KMS-11 (cell line): ENCODE measurements around the gene RBM34.

ENCODE experiments used
- H2AFZ ChIP-seq: fragments of 200-600 bp; sonication (generic); 2 replicates; pipeline ENCODE4 v1.6.1; 2016; ENCODE audit warnings: antibody characterized with exemption, mixed run types, low read depth
- H3K27ac ChIP-seq: fragments of 200-600 bp; sonication (generic); 2 replicates; pipeline ENCODE4 v1.6.1; 2016; ENCODE audit warnings: mild to moderate bottlenecking, mixed run types
- H3K27me3 ChIP-seq: fragments of 200-600 bp; sonication (generic); 2 replicates; pipeline ENCODE4 v1.6.1; 2017; ENCODE audit warnings: mild to moderate bottlenecking, low read depth, mixed run types, moderate library complexity; ENCODE audit not compliant: insufficient read depth
- H3K36me3 ChIP-seq: fragments of 200-600 bp; sonication (generic); 2 replicates; pipeline ENCODE4 v1.6.1; 2017; ENCODE audit warnings: mild to moderate bottlenecking, mixed run types; ENCODE audit not compliant: insufficient read depth
- H3K4me1 ChIP-seq: fragments of 200-600 bp; sonication (generic); 2 replicates; pipeline ENCODE4 v1.6.1; 2016; ENCODE audit warnings: mild to moderate bottlenecking, low read depth, mixed run types; ENCODE audit not compliant: poor library complexity, severe bottlenecking
- H3K4me2 ChIP-seq: fragments of 200-600 bp; sonication (generic); 2 replicates; pipeline ENCODE4 v1.7.0; 2016; ENCODE audit warnings: mild to moderate bottlenecking, mixed run types
- H3K4me3 ChIP-seq: fragments of 200-600 bp; sonication (generic); IDR thresholded peaks from 2 replicates; pipeline ENCODE4 v1.6.1; 2017; ENCODE audit warnings: low read depth, low read length, mixed read lengths; ENCODE audit not compliant: insufficient read depth
- H3K79me2 ChIP-seq: fragments of 200-600 bp; sonication (generic); 2 replicates; pipeline ENCODE4 v1.6.1; 2016; ENCODE audit warnings: low read depth, mixed run types; ENCODE audit not compliant: insufficient read depth
- H3K9ac ChIP-seq: fragments of 200-600 bp; sonication (generic); 2 replicates; pipeline ENCODE4 v1.6.1; 2016; ENCODE audit warnings: mild to moderate bottlenecking, mixed run types
- H4K20me1 ChIP-seq: fragments of 200-600 bp; sonication (generic); 2 replicates; pipeline ENCODE4 v1.6.1; 2016; ENCODE audit warnings: mild to moderate bottlenecking, mixed run types; ENCODE audit not compliant: insufficient read depth
- CTCF ChIP-seq: fragments of 200-600 bp; sonication (generic); conservative IDR thresholded peaks from 2 replicates; pipeline ENCODE4 v1.6.1; 2017; ENCODE audit warnings: low read depth, mild to moderate bottlenecking, antibody characterized with exemption, low read length, moderate library complexity, mixed read lengths

RBM34 gene

GRCh38 chr1:235158680-235159079 is 2.4 kb downstream of the RBM34 start:
- H3K9ac ChIP-seq: no peak overlapping the region
- H3K4me1 ChIP-seq: peaks cover 23% of the 10 kb centered on the region
- H3K79me2 ChIP-seq: peaks cover 22% of the 10 kb centered on the region
- no peak overlapping the region for H2AFZ ChIP-seq
- H3K27ac ChIP-seq: no peak overlapping the region
- no peaks in the 10 kb centered on the region; the same call in 1 of the 2 replicates for H4K20me1 ChIP-seq
- TF ChIP-seq CTCF: no peak
- no peak overlapping the region for H3K4me2 ChIP-seq
- H3K27me3 ChIP-seq: no peaks in the 10 kb centered on the region
- peaks cover 6% of the 10 kb centered on the region; the same call in 1 of the 2 replicates for H3K36me3 ChIP-seq
- no peak overlapping the region for H3K4me3 ChIP-seq

GRCh38 chr1:235157150-235157549 is 3.9 kb downstream of the RBM34 start:
- H2AFZ ChIP-seq: no peak overlapping the region

GRCh38 chr1:235156740-235157139 is 4.3 kb downstream of the RBM34 start:
- Histone ChIP-seq H3K79me2 (peaks cover 26% of the 10 kb centered on the region), H3K9ac (no peak overlapping the region), H4K20me1 (no peaks in the 10 kb centered on the region; the same call in 1 of the 2 replicates), H3K4me3 (no peak overlapping the region), H3K36me3 (peaks cover 16% of the 10 kb centered on the region; the same call in 1 of the 2 replicates), H3K27ac (no peak overlapping the region), H2AFZ (no peak overlapping the region), H3K27me3 (no peaks in the 10 kb centered on the region), H3K4me1 (peaks cover 18% of the 10 kb centered on the region), H3K4me2 (no peak overlapping the region)
- TF ChIP-seq CTCF: no peak

More at GRCh38 chr1:235157150-235157549, 3.9 kb downstream of the RBM34 start:
- Histone ChIP-seq H3K36me3 (peaks cover 16% of the 10 kb centered on the region; the same call in 1 of the 2 replicates), H3K4me2 (no peak overlapping the region), H4K20me1 (no peaks in the 10 kb centered on the region; the same call in 1 of the 2 replicates), H3K4me3 (no peak overlapping the region), H3K27me3 (no peaks in the 10 kb centered on the region), H3K4me1 (peaks cover 22% of the 10 kb centered on the region), H3K27ac (no peak overlapping the region), H3K9ac (no peak overlapping the region), H3K79me2 (peaks cover 23% of the 10 kb centered on the region)
- TF ChIP-seq CTCF: no peak

- Histone ChIP-seq H3K27ac (no peak overlapping the region), H3K4me1 (peaks cover 15% of the 10 kb centered on the region), H4K20me1 (no peaks in the 10 kb centered on the region; the same call in 1 of the 2 replicates), H3K9ac (no peak overlapping the region), H3K27me3 (no peaks in the 10 kb centered on the region), H3K4me3 (no peak overlapping the region), H3K4me2 (no peak overlapping the region), H3K36me3 (peaks cover 21% of the 10 kb centered on the region; the same call in 1 of the 2 replicates), H3K79me2 (peaks cover 26% of the 10 kb centered on the region), H2AFZ (no peak overlapping the region)
- TF ChIP-seq CTCF: no peak
Measured at GRCh38 chr1:235156265-235156664, 4.8 kb downstream of the RBM34 start.
